HUDEP-2 (cell line): ENCODE measurements around the gene CALCB.

Experiments
- DNase-seq, 76 experiments: peaks; one replicate each; lab custom pipeline; 2025; ENCODE audit not compliant: unreplicated experiment in 76 of 76; lab: John Stamatoyannopoulos, UW

Gene CALCB

DNA sequence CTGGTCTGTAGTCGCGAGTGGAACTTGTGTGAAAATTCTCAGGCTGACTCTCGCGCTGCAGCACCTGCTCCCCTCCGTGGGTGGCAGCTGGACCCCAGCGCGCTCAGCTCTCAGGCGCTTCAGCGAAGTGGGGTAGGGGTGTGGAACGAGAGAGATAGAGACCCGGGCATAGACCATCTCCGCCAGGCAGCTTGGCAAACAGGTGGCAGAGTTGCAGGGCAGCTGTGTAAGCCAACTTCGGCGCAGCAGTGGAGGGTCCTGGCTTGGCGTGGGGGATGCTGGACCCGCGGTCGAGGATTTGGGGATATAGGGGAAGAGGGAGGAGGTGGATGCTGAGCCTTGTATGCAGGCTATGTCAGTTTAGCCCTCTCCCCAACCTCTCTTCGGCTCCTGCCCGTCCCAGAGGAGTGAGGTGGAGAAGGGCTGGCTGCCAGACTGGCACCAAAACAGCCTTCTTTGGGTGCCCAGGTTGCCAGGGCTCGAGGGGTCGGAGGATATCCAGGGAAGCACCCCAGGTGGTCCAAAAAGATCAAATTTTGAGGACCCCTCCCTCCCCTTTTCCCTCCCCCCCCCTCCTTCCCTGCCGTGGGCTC lies 746 bp upstream of the CALCB start:
- DNase-seq, result no peak

DNA sequence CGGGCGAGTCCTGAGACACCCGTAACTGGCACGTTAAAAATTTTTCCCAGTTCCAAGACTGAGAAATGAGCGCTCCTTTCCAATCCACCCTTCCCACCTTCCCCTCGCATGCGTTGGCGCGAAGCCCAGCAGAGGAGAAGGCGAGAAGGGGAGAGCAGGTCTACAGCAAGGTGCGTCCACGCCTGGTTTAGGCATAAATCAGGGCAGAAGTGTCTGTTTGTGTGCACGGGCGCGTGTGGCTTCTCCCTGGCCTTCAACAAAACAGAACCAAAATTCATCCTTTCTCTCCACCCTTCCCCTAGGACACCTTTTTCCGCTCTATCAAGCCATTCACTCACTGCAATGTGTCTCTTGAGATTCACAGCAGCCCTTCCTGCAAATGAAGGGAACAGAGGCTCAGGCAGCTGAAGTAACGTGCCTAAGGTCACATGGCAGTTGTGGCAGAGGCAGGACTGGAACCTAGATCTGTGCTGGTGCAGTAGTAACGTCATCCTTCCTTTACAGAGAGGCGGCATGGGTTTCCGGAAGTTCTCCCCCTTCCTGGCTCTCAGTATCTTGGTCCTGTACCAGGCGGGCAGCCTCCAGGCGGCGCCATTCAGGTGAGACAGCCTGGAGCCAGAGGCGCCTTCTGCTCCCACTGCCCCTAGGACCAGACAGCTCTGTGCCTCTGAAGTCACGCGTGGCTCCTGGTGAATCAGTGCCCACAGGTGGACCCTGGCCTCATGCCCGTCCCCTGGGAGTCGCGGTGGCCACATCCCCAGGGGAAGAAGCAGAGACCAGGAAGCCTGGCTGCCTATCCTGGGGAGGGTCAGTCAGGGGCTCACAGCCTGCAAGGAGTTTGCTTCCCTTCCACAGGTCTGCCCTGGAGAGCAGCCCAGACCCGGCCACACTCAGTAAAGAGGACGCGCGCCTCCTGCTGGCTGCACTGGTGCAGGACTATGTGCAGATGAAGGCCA lies 1.1 kb downstream of the CALCB start:
- DNase-seq, result peak in 66 of 76 experiments; percentile 2 to 77 (median 51)

DNA sequence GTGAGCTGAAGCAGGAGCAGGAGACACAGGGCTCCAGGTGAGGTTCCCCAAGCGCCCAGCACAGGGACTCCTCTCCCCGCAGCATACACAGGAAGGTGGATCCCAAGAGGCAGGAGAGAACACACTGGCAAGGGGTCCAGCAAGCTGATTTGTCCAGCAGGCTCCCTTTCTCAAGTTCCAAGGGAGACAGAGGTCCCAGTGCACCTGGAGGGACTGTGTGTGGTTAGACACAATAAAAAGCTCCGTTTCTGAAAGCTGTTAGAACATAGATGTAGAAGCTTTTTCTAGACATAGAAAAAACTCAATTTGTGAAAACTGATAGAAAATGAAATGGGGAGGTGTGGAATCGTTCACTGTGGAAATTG lies 1.8 kb downstream of the CALCB start:
- DNase-seq, result no peak

DNA sequence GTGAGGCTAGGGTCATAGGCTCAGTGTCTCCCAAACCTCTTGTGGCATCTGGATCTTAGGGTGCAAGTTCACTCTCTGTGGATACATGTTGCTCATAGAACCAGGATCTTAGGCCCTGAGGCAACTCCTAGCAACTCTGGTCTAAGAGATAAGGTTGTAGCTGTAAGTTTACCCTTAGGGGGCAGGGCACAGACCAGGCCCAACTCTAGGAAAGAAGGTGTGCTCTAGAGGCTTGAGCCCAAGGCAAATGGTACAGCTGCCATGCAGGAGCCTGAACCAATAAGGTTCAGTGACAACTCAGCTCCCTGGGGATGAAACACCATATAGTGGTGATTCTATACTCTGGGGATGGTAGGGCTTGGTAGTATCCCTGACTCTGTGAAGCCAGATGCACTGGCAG lies 17.8 kb downstream of the CALCB start:
- no peak for DNase-seq

DNA sequence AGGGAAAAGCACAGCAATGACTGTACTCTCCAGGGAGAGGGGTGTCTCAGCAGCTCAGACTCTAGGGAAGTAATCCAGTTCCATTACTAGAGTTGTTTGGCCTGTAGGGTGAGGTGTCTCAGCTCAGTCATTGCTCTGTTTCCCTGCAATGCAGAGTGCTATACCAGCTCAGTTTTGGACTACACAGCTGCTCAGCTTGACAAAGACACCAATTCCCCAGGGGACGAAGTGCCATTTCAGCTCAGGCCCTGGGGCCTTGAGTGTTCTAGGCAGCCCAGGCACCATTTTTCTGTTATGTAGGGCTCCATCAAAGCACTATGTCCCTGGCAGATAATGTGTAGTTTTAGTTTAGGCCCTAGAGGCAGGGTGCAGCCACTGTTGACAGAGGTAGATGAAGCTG lies 18.2 kb downstream of the CALCB start:
- no peak for DNase-seq

DNA sequence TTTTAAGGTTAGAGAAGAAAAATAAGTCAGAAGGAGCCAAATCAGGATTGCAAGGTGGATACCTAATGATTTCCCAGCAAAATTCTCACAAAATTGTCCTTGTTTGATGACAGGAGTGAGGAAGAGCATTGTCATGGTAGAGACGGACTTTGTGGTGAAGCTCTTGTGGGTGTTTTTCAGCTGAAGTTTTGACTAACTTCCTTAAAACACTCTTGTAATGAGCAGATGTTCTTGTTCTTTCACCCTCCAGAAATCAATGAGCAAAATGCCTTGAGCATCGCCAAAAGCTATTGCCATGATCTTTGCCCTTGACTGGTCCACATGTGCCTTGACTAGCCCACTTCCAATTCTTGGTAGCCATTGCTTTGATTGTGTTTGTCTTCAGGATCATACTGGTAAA lies 20.0 kb downstream of the CALCB start:
- no peak for DNase-seq

DNA sequence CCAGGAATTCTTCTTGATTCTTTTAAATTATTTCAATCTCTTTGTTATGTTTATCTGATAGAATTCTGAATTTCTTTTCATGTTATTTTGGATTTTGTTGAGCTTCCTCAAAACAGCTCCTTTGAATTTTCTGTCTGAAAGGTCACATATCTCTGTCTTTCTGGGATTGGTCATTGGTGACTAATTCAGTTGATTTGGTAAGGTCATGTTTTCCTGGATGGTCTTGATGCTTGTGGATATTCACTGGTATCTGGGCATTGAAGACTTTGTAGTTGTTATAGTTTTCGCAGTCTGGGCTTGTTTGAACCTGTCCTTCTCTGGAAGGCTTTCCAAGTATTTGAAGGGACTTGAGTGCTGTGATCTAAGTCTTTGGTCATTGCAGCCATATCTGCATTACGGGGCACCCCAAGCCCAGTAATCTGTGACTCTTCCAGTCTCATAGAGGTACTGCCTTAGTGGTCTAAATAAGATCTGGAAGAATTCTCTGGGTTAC lies 22.4 kb downstream of the CALCB start:
- DNase-seq, result no peak

DNA sequence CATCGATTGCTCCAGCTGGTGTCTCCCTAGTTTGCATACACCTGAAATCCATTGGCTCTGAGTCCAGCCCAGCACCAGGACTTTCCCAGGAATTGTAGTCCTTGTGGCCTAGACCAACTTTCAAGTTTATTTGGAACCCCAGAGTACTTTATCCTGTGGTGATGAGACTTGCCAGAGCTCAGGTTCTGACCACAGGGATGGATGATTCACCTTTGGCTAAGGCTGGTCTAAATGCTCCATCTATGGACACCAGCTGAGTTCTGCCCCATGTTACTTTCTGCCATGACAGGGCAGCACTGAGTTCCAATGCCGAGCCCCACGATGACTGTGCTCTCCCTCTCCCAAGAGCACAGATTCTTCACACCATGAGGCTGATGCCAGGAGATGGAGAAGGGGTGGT lies 24.0 kb downstream of the CALCB start:
- no peak for DNase-seq

DNA sequence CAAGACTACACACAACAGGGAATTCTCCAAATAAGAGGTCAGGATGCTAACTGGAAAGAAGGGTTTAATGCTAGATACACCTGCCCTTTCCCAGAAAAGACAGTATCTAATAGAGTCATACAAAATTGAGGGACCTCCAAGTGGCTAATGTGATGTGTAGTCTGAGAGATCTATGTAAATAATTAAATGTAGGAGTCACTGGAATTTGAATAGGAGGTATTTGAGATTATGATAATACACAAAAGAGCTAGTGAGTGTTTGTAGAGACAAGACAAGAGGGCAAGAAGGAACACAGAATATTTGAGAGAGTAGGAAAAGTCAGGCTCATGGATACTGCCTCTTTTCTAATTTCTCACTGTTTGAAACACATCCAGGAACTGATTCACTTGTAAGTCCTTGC lies 25.9 kb downstream of the CALCB start:
- no peak for DNase-seq

DNA sequence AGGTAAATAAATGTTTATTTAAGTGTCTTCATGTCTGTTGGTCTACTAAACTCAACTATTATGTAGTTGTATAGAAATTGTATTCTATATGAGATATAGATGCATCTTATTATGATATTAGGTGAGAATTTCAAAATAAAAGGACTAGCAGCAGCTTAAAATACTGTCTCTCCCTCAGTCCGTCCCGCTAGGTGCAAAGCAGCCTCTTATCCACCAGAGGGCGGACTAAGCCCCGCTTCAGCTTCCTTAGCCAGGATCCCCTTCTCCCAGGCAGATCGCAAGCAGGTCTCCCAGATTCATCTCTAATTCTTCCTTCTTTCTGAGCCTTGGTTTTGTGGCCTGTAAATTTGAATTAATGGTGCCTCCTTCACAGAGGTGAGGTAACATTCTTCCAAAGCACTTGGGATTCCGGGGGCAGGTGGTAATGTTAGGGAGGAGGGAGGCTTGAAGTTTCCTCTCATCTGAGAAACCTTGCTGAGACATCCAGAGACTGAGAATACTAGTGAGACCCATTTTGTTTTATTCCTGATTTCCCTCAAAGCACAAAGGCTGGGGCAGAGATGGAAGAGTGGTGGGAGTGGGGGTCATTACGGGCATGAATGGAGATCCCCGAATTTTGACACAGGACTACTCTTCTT lies 27.8 kb downstream of the CALCB start:
- DNase-seq, result peak in 38 of 76 experiments; percentile 0 to 59 (median 13)

DNA sequence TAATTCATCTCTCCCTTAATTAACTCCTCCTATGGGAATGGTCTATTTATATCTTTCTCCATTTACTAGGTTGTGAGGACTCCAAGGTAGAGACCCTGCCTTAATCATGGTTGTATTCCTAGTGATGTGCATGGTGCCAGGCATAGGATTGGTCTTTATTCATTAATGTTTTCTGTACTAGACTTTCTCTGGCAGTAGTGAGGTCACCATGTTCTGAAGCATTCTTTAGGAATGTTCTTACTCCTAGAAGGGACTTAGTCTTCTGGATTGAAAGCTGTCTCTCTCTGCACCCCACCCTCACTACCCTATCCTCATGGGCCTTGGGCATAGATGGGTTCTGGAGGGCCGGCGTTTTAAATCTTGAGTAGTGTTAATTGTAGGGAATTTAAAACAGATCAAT lies 30.8 kb downstream of the CALCB start:
- no peak for DNase-seq

DNA sequence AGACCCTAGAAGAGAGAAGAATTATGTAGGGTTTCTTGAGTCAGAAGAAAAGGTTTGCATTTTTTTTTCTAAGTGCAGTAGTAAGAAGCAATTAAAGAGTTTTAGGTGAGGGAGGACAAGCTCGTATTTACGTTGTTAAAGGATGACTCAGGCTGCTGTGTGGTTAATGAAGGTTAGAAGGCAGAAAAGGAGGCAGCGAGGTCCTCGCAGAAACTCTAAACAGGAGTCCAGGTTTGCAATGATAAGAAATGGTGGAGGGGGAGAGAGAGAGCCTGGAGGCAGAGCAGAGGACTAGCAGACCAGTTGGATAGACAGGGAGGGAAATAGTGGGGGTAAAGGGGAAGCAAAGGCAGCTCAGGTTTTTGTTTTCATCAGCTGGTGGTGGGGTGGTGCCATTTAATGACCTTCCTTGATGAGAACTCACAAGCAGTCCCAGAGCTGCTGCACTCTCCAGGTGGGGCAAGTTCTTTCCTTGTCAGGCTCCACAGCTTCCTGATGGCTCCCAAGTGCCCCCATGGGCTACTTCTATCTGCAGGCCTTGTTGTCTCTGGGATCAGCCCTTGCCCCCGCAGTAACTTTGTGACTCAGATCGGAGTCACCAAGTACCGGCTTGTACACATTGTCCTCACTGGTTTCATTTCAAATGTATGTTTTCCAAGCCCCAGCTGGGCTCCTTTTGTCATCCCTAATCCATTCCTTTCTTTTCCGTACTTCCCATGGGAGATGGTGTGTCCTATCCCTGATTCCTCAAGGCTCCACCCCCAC lies 33.0 kb downstream of the CALCB start:
- DNase-seq, result no peak

DNA sequence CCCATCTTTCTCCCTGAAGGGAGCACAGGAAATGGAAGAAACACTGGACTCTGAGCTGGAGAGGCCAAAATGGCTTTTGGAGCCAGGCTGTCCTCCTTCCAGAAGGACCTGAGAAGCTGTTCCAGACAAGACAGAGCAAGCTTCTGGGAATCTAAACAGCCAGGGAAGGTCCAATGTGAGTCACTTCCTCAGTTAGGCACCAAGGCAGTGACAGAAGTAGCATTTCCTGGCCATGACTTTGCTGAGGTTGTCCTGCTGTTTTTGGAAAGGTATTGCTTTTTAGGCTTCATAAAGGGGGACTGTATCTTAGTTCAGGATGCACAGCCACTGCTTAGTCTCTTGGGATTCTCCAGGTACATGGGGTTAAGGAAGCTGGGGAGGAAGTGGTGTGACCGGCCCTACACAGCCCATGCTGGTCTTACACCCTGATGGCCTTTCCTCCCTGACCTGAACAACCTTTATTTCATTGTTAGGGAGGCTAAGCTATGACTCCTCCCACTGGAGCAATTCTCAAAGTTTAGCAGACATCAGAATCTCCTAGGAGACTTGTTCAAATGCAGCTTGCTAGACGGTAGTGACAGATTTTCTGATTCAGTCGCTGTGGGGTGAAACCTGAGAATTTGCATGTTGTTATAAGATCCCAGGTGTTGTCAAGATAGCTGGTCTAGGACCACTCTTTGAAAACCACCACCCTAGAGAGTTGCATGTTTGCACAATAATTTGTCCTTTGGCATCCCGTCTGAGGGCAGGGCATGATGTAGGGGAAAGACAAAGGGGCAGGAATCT lies 34.5 kb downstream of the CALCB start:
- no peak for DNase-seq

DNA sequence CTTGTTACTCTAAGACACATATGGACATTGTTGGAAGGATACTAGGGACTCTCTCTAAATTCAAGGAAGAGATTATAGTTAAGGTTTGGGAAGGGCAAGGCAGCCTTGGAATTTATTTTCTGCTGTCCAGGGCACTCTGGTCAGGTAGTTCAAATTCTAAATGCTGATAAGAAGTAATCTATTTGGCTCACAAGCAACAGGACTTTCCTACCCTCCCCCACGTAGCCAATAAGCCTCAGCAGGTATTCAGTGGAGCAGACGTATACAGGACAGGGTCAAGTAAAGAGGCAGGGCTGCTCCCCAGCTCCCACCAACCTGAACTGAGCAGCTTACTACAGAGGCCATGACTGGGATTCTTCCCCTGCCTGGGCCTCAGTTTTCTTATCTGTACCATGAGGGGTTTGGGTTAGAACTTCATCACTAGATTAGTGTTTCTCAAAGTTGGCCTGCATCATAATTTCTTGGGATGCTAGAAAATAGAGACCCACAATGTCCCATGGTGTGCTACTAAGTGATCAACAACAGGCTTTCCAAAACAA lies 35.3 kb downstream of the CALCB start:
- DNase-seq, result no peak

DNA sequence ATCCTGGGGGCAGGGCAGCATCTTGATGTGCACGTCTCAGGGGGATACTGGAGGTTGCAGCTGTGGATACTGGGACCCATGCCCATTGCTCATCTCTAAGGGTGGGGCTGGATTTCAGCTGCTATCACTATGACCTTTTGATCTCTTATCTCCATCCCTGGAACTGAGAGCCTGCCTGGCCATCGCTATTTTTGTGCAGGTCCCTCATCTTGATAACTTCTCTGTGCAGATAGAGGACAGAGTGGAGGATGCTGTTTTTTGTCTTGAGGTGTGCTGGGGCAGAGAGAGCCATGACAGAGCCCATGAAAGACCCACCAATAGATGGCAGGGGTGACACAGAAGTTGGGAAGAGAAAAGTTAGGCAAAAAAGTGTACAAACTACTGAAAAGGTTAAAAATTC lies 36.2 kb downstream of the CALCB start:
- no peak for DNase-seq

DNA sequence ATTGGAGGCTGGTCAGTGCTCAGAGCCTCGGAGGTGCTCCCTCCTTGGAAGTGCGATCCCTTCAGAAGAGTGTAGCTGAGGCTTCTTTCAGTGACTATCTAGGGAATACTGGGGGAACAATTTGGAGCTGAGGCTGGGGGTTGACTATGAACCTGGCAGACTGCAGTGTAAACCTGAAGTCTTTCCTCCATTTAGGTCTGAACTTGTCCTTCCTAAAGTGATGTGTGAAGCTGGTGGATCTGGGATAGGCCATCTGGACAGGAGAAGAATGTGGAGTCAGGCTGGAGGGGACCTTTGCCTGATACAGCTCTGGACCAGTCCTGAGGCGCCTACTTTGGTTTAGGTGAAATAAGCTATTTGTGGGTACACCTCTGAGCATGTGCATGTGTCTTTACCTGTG lies 37.8 kb downstream of the CALCB start:
- no peak for DNase-seq

DNA sequence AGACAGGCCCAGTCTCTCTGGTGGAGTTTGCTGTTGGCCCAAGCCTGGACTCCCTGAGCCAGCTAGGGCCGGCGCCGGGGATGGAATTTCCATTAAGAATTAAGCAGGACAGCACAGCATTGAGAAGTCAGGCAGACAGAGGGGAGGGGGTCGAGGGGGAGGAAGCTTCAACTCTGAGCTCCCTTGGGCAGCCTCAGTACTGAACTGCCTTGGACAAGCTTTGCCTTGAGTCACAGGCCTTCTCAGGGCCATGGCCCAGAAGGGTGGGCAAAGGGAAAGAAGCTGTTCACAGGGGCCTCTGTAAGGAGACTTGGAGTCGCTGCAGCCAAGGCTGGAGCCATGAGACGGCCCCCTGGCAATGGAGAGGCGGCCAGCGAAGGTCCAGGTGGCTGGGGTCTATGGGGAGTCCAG lies 38.7 kb downstream of the CALCB start:
- no peak for DNase-seq

DNA sequence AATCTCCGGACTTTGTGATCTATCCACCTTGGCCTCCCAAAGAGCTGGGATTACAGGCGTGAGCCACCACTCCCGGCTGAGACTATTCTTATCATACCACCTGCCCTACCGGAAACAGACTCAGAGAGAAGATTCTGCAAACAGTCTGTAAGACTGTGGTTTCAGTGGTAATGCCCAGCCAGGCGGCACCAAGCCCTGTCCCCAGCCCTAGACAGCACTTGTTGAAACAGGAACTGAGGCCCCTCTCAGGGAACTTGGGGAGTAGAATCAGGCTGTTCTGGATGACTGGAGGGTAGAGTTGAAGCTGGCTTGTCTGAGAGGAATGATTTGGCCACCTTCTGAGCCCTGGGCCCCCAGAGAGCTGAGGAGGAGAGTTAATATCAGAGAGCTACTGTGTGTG lies 40.0 kb downstream of the CALCB start:
- DNase-seq, result no peak

DNA sequence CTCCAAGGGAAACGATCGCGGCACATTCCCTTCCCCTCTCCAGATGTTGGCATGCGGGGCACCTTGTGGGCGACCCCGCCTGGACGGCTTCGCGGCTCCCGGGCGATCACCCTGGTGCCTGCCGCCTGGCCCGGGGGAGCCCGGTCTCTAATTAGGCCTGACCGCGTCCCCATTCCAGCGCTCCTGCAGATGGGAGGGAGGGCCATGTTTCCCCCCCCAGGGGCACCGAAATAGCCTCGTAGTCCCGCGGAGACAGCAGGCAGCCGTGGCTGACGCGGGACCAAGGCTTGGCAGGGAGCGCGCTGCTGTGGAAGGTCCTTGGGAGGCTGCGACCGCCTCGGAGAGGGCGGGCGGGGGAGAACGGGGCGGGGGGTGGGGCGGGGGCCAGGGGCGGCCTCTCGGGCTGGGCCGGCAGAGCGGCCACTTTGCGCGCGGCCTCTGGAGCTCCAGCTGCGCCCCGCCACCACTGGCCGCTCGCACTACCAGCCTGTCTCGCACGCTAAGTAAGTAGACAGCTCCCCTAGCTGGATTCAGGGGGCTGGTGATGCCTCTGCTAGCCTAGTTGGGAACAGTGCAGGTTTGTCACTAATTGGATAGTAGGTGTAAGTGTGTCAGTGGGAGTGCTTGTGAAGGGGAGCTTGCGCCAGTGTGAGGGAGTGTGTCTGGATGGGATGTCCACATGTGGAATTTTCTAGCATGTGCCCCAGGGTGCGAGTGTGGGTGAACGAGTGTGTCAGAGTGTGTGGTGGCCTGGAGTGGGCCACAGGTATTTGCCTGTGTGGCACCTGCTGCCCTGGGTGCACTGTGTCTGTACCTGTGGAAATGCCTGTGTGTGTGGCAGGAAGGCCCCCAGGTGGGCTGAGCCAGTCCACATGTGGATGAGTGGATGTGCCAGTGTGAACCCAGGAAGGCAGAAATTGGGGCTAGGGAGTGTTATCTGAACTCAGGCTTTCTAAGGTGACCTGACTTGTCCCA lies 41.4 kb downstream of the CALCB start, which contains the start of gene INSC:
TSS of gene INSC (plus strand) at position 423 of the 975 bp plus-strand sequence. CDS start 34,252 bp downstream, outside the sequence.
- DNase-seq, result no peak
